GM12878 (cell line): ENCODE measurements around the gene ESPNL. TPM values are rescaled to one million over a fixed set of nuclear protein-coding genes. Genes with fewer than 3 reads are reported as not detected.

Source experiments
- BCL11A ChIP-seq: IDR thresholded peaks from 2 replicates; pipeline ENCODE4 v1.6.1; 2011; ENCODE audit warnings: low read depth, low read length
- BMI1 ChIP-seq: fragments of 450-650 bp; IDR thresholded peaks from 2 replicates; pipeline ENCODE4 v1.6.1; 2016; ENCODE audit warnings: mild to moderate bottlenecking, moderate library complexity, borderline replicate concordance
- BRCA1 ChIP-seq: IDR thresholded peaks from 2 replicates; pipeline ENCODE4 v1.6.1; 2011; ENCODE audit warnings: low read depth, low read length, improper control_type of control experiment
- EED ChIP-seq: sonication (generic); IDR thresholded peaks from 2 replicates; pipeline ENCODE4 v1.6.1; 2016; ENCODE audit warnings: antibody characterized with exemption, low read depth
- ESRRA ChIP-seq: IDR thresholded peaks from 2 replicates; pipeline ENCODE4 v1.6.1; 2012; ENCODE audit warnings: mild to moderate bottlenecking, low read length, improper control_type of control experiment
- IKZF1 ChIP-seq: fragments of 450-650 bp; conservative IDR thresholded peaks from 2 replicates; pipeline ENCODE4 v1.6.1; 2017; ENCODE audit warnings: antibody characterized with exemption, mild to moderate bottlenecking
- IKZF2 ChIP-seq, 2 experiments: fragments of 450-650 bp; IDR thresholded peaks; 2 replicates each; pipeline ENCODE4 v1.6.1; 2017; ENCODE audit warnings: mild to moderate bottlenecking in 2 of 2, moderate library complexity in 2 of 2
- IRF5 ChIP-seq: fragments of 450-650 bp; IDR thresholded peaks from 2 replicates; pipeline ENCODE4 v1.6.1; 2017; ENCODE audit warnings: borderline replicate concordance
- MEF2B ChIP-seq: fragments of 450-650 bp; IDR thresholded peaks from 2 replicates; pipeline ENCODE4 v1.6.1; 2018; ENCODE audit warnings: mild to moderate bottlenecking, moderate library complexity; ENCODE audit not compliant: partially characterized antibody, poor library complexity, severe bottlenecking
- MTA2 ChIP-seq: fragments of 450-650 bp; IDR thresholded peaks from 2 replicates; pipeline ENCODE4 v1.6.1; 2016; ENCODE audit warnings: low read depth, mild to moderate bottlenecking, moderate library complexity
- MTA3 ChIP-seq: IDR thresholded peaks from 2 replicates; pipeline ENCODE4 v1.6.1; 2012; ENCODE audit warnings: low read length, inconsistent platforms, borderline replicate concordance
- NFIC ChIP-seq: IDR thresholded peaks from 2 replicates; pipeline ENCODE4 v1.6.1; 2012; ENCODE audit warnings: low read depth, mild to moderate bottlenecking, inconsistent platforms, low read length, moderate library complexity
- NFYA ChIP-seq: IDR thresholded peaks from 2 replicates; pipeline ENCODE4 v1.6.1; 2011; ENCODE audit warnings: low read depth, mild to moderate bottlenecking, low read length, improper control_type of control experiment, borderline replicate concordance
- NFYB ChIP-seq: IDR thresholded peaks from 2 replicates; pipeline ENCODE4 v1.6.1; 2011; ENCODE audit warnings: low read depth, mild to moderate bottlenecking, low read length, improper control_type of control experiment, moderate library complexity; ENCODE audit not compliant: insufficient read depth
- NR2F1 ChIP-seq: fragments of 450-650 bp; conservative IDR thresholded peaks from 2 replicates; pipeline ENCODE4 v1.6.1; 2017; ENCODE audit warnings: mild to moderate bottlenecking
- PBX3 ChIP-seq: IDR thresholded peaks from 2 replicates; pipeline ENCODE4 v1.6.1; 2011; ENCODE audit warnings: mild to moderate bottlenecking, low read depth, low read length, moderate library complexity; ENCODE audit not compliant: insufficient replicate concordance
- RAD51 ChIP-seq: fragments of 450-650 bp; IDR thresholded peaks from 2 replicates; pipeline ENCODE4 v1.6.1; 2016; ENCODE audit warnings: moderate library complexity, mild to moderate bottlenecking, inconsistent platforms
- RELB ChIP-seq: fragments of 450-650 bp; IDR thresholded peaks from 2 replicates; pipeline ENCODE4 v1.6.1; 2017; ENCODE audit warnings: low read depth, mild to moderate bottlenecking, moderate library complexity
- SIN3A ChIP-seq: IDR thresholded peaks from 2 replicates; pipeline ENCODE4 v1.6.1; 2012; ENCODE audit warnings: low read depth, low read length, improper control_type of control experiment
- SREBF1 ChIP-seq: IDR thresholded peaks from 2 replicates; pipeline ENCODE4 v1.6.1; 2012; ENCODE audit warnings: mild to moderate bottlenecking, low read length
- TAF1 ChIP-seq: IDR thresholded peaks from 2 replicates; pipeline ENCODE4 v1.6.1; 2011; ENCODE audit warnings: mild to moderate bottlenecking, low read depth, low read length, borderline replicate concordance
- YBX1 ChIP-seq: fragments of 450-650 bp; IDR thresholded peaks from 2 replicates; pipeline ENCODE4 v1.6.1; 2016; ENCODE audit warnings: antibody characterized with exemption
- ZBTB33 ChIP-seq: fragments of 450-650 bp; IDR thresholded peaks from 2 replicates; pipeline ENCODE4 v1.6.1; 2017; ENCODE audit warnings: mild to moderate bottlenecking
- polyA plus RNA-seq, 11 experiments: library from polyadenylated mRNA; depleted of rRNA in 4 of 11; unstranded in 6 of 11; stranded (reverse) in 5 of 11; fragments of >200 nt; fragmentation: Nextera tagmentation in 4 of 11; fragmentation: Illumina TruSeq in 1 of 11; extraction: Ambion mirVana in 4 of 11; extraction: Trizol in 1 of 11; gene quantifications; 1 replicate in 1 of 11; 2 replicates in 10 of 11; pipeline versions ENCODE4 v1.2.1 to v1.2.3, GENCODE V29; 2011 to 2016; ENCODE audit warnings: inconsistent platforms in 2 of 11, missing spikeins in 2 of 11, low read depth in 1 of 11
- total RNA-seq, 4 experiments: library from RNA; depleted of rRNA in 3 of 4; stranded (reverse); fragments of >200 nt in 3 of 4; fragmentation: Illumina TruSeq in 1 of 4; extraction: Trizol in 1 of 4; gene quantifications; 2 replicates each; pipeline versions ENCODE4 v1.2.1 to v1.2.3, GENCODE V29; 2013 to 2021

Gene ESPNL
- total and polyA plus RNA-seq, 10 of the 15 experiments (the other 5 are each of a cell fraction or from before 2014, with no cell fraction given), result 0.05 to 0.94 (median 0.36) TPM; not detected in 3

GRCh38 chr2:238107525-238108422 is 7.6 kb downstream of the ESPNL start (continued):
- peak; percentile 73 for TF ChIP-seq SIN3A
- peak; percentile 59 to 62; a peak in 3 of 4 replicates for TF ChIP-seq IKZF2 (IDR thresholded peaks at IDR 0.05)
- TF ChIP-seq MTA3, result no peak
- TF ChIP-seq IRF5, result no peak
- no peak for TF ChIP-seq BCL11A
- no peak for TF ChIP-seq PBX3
- TF ChIP-seq NFYA, result no peak
- no peak for TF ChIP-seq YBX1
- 0 out of 2 replicates have a peak, but pooled peaks have one; percentile 24 for TF ChIP-seq TAF1
- TF ChIP-seq ZBTB33, result no peak
- no peak for TF ChIP-seq ESRRA
- TF ChIP-seq BRCA1, result no peak
- no peak for TF ChIP-seq MTA2
- no peak for TF ChIP-seq BMI1
- TF ChIP-seq SREBF1, result no peak
- TF ChIP-seq EED, result no peak
- TF ChIP-seq IKZF1, result peak; percentile 69
- no peak for TF ChIP-seq NFYB
- TF ChIP-seq NR2F1, result peak; percentile 84
- no peak for TF ChIP-seq MEF2B
- TF ChIP-seq RELB, result 0 out of 2 replicates have a peak, but pooled peaks have one; percentile 50
- TF ChIP-seq NFIC, result no peak
- no peak for TF ChIP-seq RAD51
